ENCODE measurements around the gene OGFRL1.

The OGFRL1 gene

GRCh38 chr6:71301546-71301945, 12.9 kb downstream of the OGFRL1 start:
- peaks cover 8% of the 10 kb centered on the region; the same call in 1 of the 2 replicates for H3K36me3 ChIP-seq (ENCODE audit: control insufficient read depth, insufficient read depth, low read length)

DNA sequence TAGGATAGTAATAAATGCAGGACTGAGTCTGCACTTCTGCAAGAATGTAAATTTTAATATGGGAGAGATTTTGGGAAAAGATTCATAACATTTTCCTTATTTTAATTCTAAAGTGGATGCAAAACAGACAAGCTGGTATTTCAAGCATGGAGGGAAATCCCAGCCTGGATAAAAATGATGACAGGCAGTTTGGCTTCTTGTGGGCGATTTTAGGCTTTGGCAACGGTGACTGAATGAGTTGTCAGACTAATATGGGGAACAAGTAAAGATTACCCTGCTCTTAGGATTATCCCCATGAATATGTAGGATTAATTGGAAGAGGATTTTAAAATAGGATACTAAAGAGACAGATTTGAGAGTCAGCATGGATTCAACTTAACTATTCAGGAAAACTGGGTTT, 21.0 kb downstream of the OGFRL1 start:
- no peak overlapping the region for H3K4me3 ChIP-seq (ENCODE audit: low read depth, low read length)

More at GRCh38 chr6:71301546-71301945, 12.9 kb downstream of the OGFRL1 start:
- no peak overlapping the region for H3K27ac ChIP-seq (ENCODE audit: low read depth, low read length)
- no peaks in the 10 kb centered on the region for H3K27me3 ChIP-seq (ENCODE audit: control insufficient read depth, insufficient read depth, low read length)
- H3K4me1 ChIP-seq (ENCODE audit: control insufficient read depth, insufficient read depth, low read length): peaks cover 12% of the 10 kb centered on the region
- H3K9ac ChIP-seq (ENCODE audit: low read length): no peak overlapping the region
- no peaks in the 10 kb centered on the region for H3K9me3 ChIP-seq (ENCODE audit: control insufficient read depth, insufficient read depth, low read depth, low read length)
- no peak overlapping the region for H3K4me3 ChIP-seq (ENCODE audit: low read depth, low read length)

GRCh38 chr6:71310261-71310660, 21.6 kb downstream of the OGFRL1 start:
- Histone ChIP-seq H3K27ac (ENCODE audit: low read depth, low read length) (no peak overlapping the region), H3K4me1 (ENCODE audit: control insufficient read depth, insufficient read depth, low read length) (no peaks in the 10 kb centered on the region)

More for the DNA sequence above, 21.0 kb downstream of the OGFRL1 start:
- H3K9ac ChIP-seq (ENCODE audit: low read length): no peak overlapping the region
- H3K9me3 ChIP-seq (ENCODE audit: control insufficient read depth, insufficient read depth, low read depth, low read length): no peaks in the 10 kb centered on the region
- no peaks in the 10 kb centered on the region for H3K4me1 ChIP-seq (ENCODE audit: control insufficient read depth, insufficient read depth, low read length)
- no peak overlapping the region for H3K27ac ChIP-seq (ENCODE audit: low read depth, low read length)
- H3K36me3 ChIP-seq (ENCODE audit: control insufficient read depth, insufficient read depth, low read length): no peaks in the 10 kb centered on the region
- H3K27me3 ChIP-seq (ENCODE audit: control insufficient read depth, insufficient read depth, low read length): no peaks in the 10 kb centered on the region

DNA sequence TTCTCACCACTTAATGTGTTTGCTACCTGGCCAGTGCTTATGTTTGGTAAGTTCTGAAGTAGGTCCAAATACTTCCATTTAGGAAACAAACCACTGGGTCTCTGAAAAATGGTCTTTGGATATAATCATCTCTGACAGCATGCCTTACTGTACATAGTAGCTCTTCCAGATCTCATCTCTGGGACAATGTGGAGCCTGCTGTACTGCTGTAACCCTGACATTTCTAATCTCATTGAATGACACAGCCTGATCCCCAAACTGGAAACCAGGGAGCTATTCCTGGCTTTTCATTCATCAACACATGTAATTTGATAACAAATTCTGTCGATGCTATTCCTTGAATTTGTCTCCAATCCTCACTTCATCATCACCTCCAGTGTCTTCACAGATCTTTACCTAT, 23.5 kb downstream of the OGFRL1 start:
- no peaks in the 10 kb centered on the region for H3K36me3 ChIP-seq (ENCODE audit: control insufficient read depth, insufficient read depth, low read length)
- H3K27me3 ChIP-seq (ENCODE audit: control insufficient read depth, insufficient read depth, low read length): no peaks in the 10 kb centered on the region
- no peaks in the 10 kb centered on the region for H3K9me3 ChIP-seq (ENCODE audit: control insufficient read depth, insufficient read depth, low read depth, low read length)
- H3K27ac ChIP-seq (ENCODE audit: low read depth, low read length): no peak overlapping the region
- no peak overlapping the region for H3K9ac ChIP-seq (ENCODE audit: low read length)
- H3K4me1 ChIP-seq (ENCODE audit: control insufficient read depth, insufficient read depth, low read length): no peaks in the 10 kb centered on the region
- H3K4me3 ChIP-seq (ENCODE audit: low read depth, low read length): no peak overlapping the region

More at GRCh38 chr6:71310261-71310660, 21.6 kb downstream of the OGFRL1 start:
- Histone ChIP-seq H3K4me3 (ENCODE audit: low read depth, low read length) (no peak overlapping the region), H3K9me3 (ENCODE audit: control insufficient read depth, insufficient read depth, low read depth, low read length) (no peaks in the 10 kb centered on the region), H3K9ac (ENCODE audit: low read length) (no peak overlapping the region), H3K36me3 (ENCODE audit: control insufficient read depth, insufficient read depth, low read length) (no peaks in the 10 kb centered on the region), H3K27me3 (ENCODE audit: control insufficient read depth, insufficient read depth, low read length) (no peaks in the 10 kb centered on the region)

DNA sequence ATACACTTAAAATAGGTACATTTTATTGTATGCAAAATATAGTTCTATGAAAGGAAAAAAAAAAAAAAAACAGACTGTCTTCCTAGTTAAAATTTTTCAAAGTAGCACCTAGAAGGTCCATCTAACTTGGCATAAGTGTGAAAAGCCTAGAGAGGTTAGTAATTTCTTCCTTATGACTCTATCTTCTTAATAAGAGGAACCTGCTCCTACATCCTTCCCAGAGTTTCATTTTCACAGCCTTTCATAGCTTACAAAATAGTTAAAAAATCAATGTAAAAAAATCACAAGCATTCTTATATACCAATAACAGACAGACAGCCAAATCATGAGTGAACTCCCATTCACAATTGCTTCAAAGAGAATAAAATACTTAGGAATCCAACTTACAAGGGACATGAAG, 28.8 kb downstream of the OGFRL1 start:
- no peaks in the 10 kb centered on the region for H3K36me3 ChIP-seq (ENCODE audit: control insufficient read depth, insufficient read depth, low read length)
- no peaks in the 10 kb centered on the region for H3K27me3 ChIP-seq (ENCODE audit: control insufficient read depth, insufficient read depth, low read length)

DNA sequence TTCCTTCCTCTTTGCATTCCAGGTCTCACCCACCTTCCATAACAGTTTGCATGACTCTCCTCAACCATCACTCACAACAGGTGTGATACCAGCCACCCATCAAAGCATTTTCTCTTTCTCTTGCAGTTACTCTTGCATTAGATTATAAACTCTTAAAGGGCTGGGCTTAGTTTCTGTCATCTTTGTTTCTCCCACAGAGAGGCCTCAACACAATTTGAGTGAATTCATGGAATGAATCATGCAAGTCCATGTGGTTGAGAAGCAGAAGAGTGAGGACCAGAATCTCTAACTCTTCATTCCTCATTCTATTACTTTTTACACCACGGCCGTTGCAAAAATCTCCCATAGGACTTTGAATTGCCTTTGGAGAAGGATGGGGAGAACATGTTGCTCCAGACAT, 31.4 kb downstream of the OGFRL1 start:
- Histone ChIP-seq H3K27ac (ENCODE audit: low read depth, low read length) (no peak overlapping the region), H3K9ac (ENCODE audit: low read length) (no peak overlapping the region), H3K9me3 (ENCODE audit: control insufficient read depth, insufficient read depth, low read depth, low read length) (no peaks in the 10 kb centered on the region), H3K27me3 (ENCODE audit: control insufficient read depth, insufficient read depth, low read length) (no peaks in the 10 kb centered on the region), H3K4me1 (ENCODE audit: control insufficient read depth, insufficient read depth, low read length) (no peaks in the 10 kb centered on the region), H3K4me3 (ENCODE audit: low read depth, low read length) (no peak overlapping the region), H3K36me3 (ENCODE audit: control insufficient read depth, insufficient read depth, low read length) (no peaks in the 10 kb centered on the region)

More for the DNA sequence above, 28.8 kb downstream of the OGFRL1 start:
- H3K9me3 ChIP-seq (ENCODE audit: control insufficient read depth, insufficient read depth, low read depth, low read length): no peaks in the 10 kb centered on the region
- H3K4me1 ChIP-seq (ENCODE audit: control insufficient read depth, insufficient read depth, low read length): no peaks in the 10 kb centered on the region
- no peak overlapping the region for H3K9ac ChIP-seq (ENCODE audit: low read length)
- no peak overlapping the region for H3K4me3 ChIP-seq (ENCODE audit: low read depth, low read length)
- no peak overlapping the region for H3K27ac ChIP-seq (ENCODE audit: low read depth, low read length)

- Histone ChIP-seq H3K36me3 (ENCODE audit: control insufficient read depth, insufficient read depth, low read length) (no peaks in the 10 kb centered on the region), H3K4me3 (ENCODE audit: low read depth, low read length) (no peak overlapping the region), H3K9ac (ENCODE audit: low read length) (no peak overlapping the region), H3K9me3 (ENCODE audit: control insufficient read depth, insufficient read depth, low read depth, low read length) (no peaks in the 10 kb centered on the region), H3K4me1 (ENCODE audit: control insufficient read depth, insufficient read depth, low read length) (no peaks in the 10 kb centered on the region), H3K27ac (ENCODE audit: low read depth, low read length) (no peak overlapping the region), H3K27me3 (ENCODE audit: control insufficient read depth, insufficient read depth, low read length) (no peaks in the 10 kb centered on the region)
Measured at GRCh38 chr6:71321314-71321713, 32.7 kb downstream of the OGFRL1 start.

DNA sequence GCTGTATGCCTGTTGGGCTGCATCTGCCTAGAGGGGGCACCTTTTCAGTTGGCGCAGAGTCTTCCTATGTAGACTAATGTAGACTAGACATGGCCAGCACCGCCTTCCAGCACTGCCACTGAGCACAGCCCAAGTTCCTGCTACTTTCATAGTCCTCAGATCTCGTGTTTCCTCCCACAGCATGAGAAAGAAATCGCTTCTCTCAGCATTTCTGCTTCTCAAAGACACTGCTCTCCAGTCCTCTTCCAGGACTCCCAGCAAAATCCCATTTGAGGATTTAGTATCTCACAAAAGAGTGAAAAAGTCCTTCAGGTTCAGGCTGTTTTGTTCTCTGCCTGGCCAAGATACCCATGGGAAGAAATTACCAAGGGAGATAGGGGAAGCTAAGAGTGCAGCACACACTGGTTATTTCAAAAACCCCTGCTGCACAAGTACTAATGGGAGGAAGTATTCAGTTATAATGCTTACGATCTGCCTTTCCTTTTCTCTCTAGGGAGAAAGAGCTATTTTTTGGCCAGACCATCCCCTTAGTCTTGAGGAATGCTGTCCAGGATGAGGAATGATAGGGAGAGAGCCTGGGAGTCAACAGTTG, 35.7 kb downstream of the OGFRL1 start:
- no peaks in the 10 kb centered on the region for H3K4me1 ChIP-seq (ENCODE audit: control insufficient read depth, insufficient read depth, low read length)
- H3K27me3 ChIP-seq (ENCODE audit: control insufficient read depth, insufficient read depth, low read length): no peaks in the 10 kb centered on the region
- no peak overlapping the region for H3K9ac ChIP-seq (ENCODE audit: low read length)
- no peaks in the 10 kb centered on the region for H3K9me3 ChIP-seq (ENCODE audit: control insufficient read depth, insufficient read depth, low read depth, low read length)
- H3K4me3 ChIP-seq (ENCODE audit: low read depth, low read length): no peak overlapping the region
- H3K36me3 ChIP-seq (ENCODE audit: control insufficient read depth, insufficient read depth, low read length): no peaks in the 10 kb centered on the region
- H3K27ac ChIP-seq (ENCODE audit: low read depth, low read length): no peak overlapping the region

GRCh38 chr6:71326611-71327010, 38.0 kb downstream of the OGFRL1 start:
- no peaks in the 10 kb centered on the region for H3K36me3 ChIP-seq (ENCODE audit: control insufficient read depth, insufficient read depth, low read length)

GRCh38 chr6:71330501-71330900, 41.9 kb downstream of the OGFRL1 start:
- Histone ChIP-seq H3K27ac (ENCODE audit: low read depth, low read length) (no peak overlapping the region), H3K27me3 (ENCODE audit: control insufficient read depth, insufficient read depth, low read length) (no peaks in the 10 kb centered on the region), H3K9me3 (ENCODE audit: control insufficient read depth, insufficient read depth, low read depth, low read length) (no peaks in the 10 kb centered on the region), H3K4me1 (ENCODE audit: control insufficient read depth, insufficient read depth, low read length) (no peaks in the 10 kb centered on the region; the same call in 1 of the 2 replicates), H3K9ac (ENCODE audit: low read length) (no peak overlapping the region), H3K36me3 (ENCODE audit: control insufficient read depth, insufficient read depth, low read length) (no peaks in the 10 kb centered on the region), H3K4me3 (ENCODE audit: low read depth, low read length) (no peak overlapping the region)

More at GRCh38 chr6:71326611-71327010, 38.0 kb downstream of the OGFRL1 start:
- H3K4me3 ChIP-seq (ENCODE audit: low read depth, low read length): no peak overlapping the region
- no peaks in the 10 kb centered on the region for H3K27me3 ChIP-seq (ENCODE audit: control insufficient read depth, insufficient read depth, low read length)
- H3K27ac ChIP-seq (ENCODE audit: low read depth, low read length): no peak overlapping the region
- no peaks in the 10 kb centered on the region for H3K9me3 ChIP-seq (ENCODE audit: control insufficient read depth, insufficient read depth, low read depth, low read length)
- no peak overlapping the region for H3K9ac ChIP-seq (ENCODE audit: low read length)
- no peaks in the 10 kb centered on the region for H3K4me1 ChIP-seq (ENCODE audit: control insufficient read depth, insufficient read depth, low read length)

GRCh38 chr6:71332012-71332411, 43.4 kb downstream of the OGFRL1 start:
- H3K9me3 ChIP-seq (ENCODE audit: control insufficient read depth, insufficient read depth, low read depth, low read length): no peaks in the 10 kb centered on the region
- H3K36me3 ChIP-seq (ENCODE audit: control insufficient read depth, insufficient read depth, low read length): no peaks in the 10 kb centered on the region
- H3K27ac ChIP-seq (ENCODE audit: low read depth, low read length): no peak overlapping the region
- H3K27me3 ChIP-seq (ENCODE audit: control insufficient read depth, insufficient read depth, low read length): no peaks in the 10 kb centered on the region
- no peak overlapping the region for H3K4me3 ChIP-seq (ENCODE audit: low read depth, low read length)
- no peaks in the 10 kb centered on the region; the same call in 1 of the 2 replicates for H3K4me1 ChIP-seq (ENCODE audit: control insufficient read depth, insufficient read depth, low read length)
- H3K9ac ChIP-seq (ENCODE audit: low read length): no peak overlapping the region

Measured in HUES6 (cell line).